GM04504 (cell line): ENCODE data around the gene FAM149A.

Experiments
- DNase-seq: peaks from one replicate; pipeline ENCODE4 v3.0.0-alpha.2; 2012; ENCODE audit warnings: low read depth

Gene FAM149A

GRCh38 chr4:186104114-186104889 is at the start of gene FAM149A:
Gene FAM149A, plus strand, starts transcription at chr4:186104704.
- DNase-seq: no peak

DNA sequence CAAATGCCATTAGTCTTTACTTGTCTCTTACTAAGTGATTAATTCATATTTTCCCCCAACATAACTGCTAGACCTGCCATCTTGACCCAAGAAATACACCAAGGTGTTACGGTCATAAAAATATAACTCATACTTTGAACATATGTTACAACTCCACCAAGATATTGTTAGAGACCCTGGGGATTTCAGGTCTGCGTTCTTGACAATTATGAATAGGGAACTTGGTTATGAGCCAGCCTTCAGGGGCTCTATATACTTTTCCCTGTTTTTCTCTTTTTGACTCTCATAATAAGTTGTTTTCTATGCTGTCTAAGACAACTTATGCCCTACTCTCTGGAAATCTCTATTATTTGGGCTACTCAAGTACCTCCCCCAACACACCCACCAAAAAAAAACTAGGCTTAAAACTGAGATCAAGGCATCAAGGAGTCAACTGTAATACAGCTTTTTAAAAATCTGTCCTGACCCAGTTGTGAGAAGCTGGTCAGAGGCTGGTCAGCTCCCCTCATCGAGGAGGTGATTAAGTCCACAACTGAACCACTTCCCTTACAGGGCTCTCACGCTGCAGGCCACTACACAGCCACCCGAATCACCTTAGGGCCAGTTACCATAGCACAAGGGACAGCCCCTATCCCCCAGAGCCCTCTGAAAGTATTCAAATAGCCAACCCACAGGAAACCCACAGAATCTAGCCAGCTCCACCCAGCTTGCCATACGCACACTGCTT is 46.1 kb upstream of the FAM149A start:
- no peak for DNase-seq

DNA sequence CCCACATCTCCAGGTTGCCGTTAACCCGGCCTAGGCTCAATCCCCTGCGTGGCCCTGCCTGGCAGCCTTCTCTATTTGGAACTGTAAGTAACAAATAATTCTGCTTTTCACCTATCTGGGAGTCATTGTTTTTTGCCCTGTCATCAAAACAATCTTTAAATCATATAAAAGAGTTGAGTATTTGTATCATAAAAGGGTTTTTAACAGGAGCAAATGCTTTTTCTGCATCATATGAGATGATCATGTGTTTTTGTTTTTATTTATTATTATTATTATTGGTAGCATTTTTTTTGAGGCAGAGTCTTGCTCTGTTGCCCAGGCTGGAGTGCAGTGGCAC is 45.6 kb upstream of the FAM149A start:
- no peak for DNase-seq

DNA sequence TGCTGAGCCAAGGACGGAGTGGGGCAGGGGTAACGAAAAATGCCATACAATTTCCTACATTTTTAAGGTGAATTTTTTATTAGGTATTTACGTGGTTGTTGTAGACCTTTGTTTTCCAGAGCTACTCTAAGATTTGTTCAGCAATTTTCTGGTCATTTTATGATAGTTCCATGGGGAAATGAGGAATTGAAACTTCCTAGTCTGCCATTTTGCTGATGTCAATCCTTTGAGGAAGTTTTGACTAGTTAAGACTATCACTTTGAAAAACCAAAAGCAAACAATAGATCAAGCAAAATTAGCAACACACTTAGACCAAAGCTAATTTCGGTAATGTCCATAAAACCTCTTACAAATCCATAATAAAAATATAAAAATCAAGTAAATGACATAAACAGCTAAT is 42.6 kb upstream of the FAM149A start:
- DNase-seq: no peak

GRCh38 chr4:186067757-186068385 is 36.6 kb upstream of the FAM149A start:
- peak; percentile 10 for DNase-seq

DNA sequence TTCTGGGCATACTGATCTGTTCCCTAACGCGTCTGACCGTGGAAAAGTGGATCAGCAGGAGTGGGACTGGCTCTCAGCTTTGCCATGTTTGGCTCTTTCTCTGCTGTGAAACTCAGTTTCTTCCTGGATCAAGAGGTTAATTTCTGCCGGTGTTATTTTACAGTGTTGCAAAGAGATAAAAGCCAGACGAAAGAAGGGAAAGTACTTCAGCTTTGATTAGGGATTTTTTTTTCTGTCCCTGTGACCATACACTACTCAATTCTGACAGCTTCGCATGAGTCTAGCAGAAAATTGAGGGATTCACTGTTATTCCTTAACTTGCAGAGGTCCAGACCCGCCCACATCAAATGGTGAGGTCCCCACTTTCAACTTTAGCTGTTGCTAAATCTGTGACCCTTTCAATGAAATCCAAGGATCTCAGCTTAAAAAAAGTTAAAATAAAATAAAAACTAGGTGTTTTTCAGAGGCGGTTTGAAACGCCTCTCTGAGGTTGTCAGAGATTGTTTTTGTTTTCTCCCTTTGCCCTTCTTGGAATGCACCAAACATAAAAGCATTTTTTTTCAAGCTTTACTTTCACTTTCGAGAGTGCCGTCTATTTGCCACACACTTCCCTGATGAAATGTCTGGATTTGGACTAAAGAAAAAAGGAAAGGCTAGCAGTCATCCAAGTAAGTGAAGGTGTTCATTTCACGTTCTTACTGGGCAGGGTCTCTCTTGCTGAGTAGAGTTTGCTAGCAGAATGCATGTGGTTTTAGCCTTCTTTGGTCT is 35.7 kb upstream of the FAM149A start, which contains the start of gene TLR3:
Gene TLR3, plus strand, starts transcription at position 576 of the 768 bp plus-strand sequence. CDS start 7,464 bp downstream, outside the sequence.
- DNase-seq: no peak

DNA sequence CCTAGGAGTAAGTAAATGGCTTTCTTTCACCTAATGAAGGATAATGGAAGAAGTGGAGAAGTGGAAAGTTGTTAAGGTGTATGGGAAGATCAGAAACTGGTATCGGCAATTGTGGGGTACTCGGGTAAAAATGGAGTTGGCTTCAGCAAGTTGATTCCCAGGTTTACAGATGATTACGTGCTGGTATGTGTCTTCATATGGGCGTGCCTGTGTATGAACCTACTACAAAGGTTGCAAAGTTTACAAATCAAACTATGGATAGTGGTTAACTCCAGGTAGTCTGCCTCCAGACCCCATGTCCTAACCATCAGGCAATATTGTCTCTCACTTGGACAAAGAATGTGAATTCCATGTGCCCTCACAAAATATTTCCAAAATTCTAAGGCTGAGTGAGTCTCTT is 34.8 kb upstream of the FAM149A start:
- DNase-seq: no peak

- no peak for DNase-seq
These were observed 32.0 kb upstream of the FAM149A start for GRCh38 chr4:186072516-186072915.

DNA sequence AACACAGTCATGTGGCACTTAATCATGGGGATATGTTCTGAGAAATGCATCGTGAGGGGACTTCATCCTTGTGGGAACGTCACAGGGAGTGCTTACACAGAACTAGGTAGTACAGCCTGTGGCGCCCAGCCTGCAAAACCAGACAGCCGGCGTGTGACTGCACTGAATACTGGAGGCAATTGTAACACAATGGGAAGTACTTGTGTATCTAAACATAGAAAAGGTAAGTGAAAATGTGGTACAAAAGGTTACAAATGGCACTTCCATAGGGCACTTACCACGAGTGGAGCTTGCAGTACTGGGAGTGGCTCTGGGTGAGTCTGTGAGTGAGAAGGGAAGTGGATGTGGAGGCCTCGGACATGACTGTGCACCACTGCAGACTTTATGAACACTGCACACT is 30.3 kb upstream of the FAM149A start:
- DNase-seq: no peak

DNA sequence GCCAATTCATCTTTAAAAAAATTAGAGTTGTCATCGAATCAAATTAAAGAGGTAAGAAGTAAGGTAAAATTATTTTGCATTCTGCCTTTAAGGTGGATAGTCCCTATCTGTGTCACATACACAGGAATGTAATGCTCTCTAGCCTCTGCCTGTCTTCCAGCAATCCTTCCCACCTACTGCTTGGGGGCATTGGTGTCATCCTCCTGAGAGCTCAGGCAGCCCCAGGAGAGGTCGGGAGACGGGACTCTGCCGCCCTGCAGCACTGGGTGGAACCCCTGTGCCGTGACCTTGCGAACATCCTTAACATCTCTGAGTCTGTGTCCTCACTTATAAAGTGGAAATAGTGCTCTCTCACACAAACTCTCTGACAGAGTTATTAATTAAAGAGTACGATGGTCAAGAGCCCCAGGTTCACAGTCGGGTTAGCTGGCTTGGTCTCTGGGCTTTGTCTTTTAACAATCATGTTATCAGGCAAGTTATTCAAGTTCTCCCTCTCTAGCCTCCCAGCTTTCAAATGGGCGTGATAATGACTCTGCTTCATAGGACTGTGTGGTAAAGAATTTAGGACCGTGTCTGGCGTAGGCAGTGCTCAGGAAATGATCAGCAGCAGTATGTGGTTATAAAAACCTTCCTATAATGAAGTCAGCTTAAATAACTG is 25.4 kb upstream of the FAM149A start:
- DNase-seq: no peak

DNA sequence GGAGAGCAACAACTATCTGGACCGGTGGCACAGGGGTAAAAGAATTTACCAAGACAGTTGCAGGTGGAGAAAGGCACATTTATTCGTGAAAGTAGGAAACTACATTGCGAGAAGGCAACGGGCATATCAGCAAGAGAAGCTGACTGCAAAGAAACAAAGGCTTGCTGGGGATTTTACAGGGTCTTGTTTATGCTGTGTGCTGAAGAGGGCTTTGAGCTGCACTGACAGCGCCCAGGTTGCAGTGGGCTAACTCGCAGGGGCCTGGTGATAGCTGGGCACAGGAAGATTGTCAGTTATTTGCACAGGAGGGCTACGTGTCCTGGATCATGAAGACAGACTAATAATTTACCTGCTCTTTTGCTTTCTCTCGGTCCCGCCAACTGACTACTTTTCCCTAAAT is 24.8 kb upstream of the FAM149A start:
- no peak for DNase-seq

DNA sequence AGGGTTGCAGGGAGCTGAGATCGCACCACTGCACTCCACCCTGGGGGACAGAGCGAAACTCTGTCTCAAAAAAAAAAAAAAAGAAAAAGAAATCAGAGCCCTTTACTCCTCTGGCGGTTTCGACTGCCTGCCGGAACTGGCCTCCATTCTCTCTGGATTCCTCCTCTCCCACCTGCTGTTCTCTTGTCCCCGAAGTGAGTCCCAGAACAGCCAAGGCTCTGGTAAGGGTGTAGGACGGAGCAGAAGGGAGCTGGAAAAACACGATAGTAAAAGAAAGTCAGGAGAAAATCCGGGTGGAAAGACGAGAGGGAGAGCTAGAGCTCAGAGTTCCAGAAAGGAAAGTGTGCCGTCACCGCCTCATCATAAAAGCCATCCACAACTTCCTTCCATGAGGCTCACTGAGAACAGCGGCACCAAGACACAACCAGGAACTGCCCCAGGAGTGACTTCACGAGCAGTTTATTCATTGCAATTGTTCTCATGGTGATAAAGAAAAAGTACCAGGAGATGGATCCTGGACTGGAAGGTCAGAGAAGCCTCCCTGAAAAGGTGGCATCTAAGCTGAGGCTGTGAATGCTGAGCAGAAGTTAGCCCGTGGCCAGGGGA is 23.2 kb upstream of the FAM149A start:
- DNase-seq: no peak

- no peak for DNase-seq
These were observed 22.3 kb upstream of the FAM149A start for GRCh38 chr4:186082221-186082620.

DNA sequence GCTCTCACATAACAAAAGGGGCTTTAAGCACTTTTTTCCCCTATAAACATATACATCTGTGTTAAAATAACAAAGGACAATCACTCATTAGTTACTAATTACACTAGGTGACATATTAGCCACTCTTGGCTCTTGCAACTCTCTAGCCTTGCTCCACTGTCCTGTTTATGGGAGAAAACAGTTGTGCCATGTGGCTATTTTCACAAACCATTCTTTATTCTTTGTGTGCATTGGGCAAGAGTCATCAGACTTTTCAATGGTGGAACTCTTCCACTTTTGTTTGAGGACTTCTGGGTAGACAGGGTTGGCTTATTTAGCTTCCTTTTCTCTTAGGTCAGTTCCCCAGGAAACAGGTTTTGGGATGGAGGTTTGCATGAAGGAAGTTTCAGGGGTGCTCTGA is 16.0 kb upstream of the FAM149A start:
- no peak for DNase-seq

GRCh38 chr4:186092296-186092695 is 12.2 kb upstream of the FAM149A start:
- no peak for DNase-seq

- no peak for DNase-seq
These were observed 9.1 kb upstream of the FAM149A start for GRCh38 chr4:186095406-186095805.

- DNase-seq: no peak
These were observed 7.8 kb upstream of the FAM149A start for GRCh38 chr4:186096681-186097165.

- no peak for DNase-seq
These were observed 7.1 kb upstream of the FAM149A start for GRCh38 chr4:186097386-186097785.

GRCh38 chr4:186102931-186103330 is 1.6 kb upstream of the FAM149A start:
- DNase-seq: no peak

DNA sequence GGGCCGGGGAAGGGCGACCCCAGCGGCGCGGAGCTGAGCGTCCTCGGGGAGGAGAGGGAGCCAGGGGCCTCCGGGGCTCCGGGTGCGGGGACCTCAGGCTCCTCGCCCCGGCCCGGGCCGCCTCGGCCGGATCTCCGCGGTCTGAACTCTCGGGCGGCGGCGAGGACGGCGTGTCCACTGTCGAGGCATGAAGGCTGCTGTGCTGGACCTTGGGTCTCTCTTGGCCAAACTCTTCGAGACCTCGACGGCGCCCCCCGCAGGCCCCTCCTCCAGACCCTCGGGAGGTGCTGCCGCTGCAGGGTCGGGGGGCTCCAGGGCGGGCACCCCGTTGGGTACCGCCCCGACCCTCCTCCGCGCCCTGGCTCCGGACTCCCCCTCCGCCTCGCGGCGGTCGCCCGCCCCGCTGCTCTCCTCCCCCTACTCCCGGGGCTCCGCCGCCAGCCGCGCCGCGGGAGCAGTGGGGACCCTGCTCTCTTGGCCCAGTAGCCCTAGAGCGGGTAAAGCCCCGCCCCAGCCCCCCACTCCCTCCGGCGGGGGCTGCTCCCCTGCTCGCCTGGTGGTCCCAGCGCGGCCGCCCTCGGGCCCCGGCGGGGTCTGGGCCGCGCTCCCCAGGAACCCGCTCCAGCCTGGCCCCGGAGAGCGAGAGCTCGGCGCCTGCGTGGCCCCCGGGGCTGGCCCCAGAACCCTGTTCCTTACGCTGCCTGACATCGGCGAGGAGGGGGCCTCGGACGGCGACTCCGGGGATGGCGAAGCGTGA is 564 bp downstream of the FAM149A start:
- no peak for DNase-seq
